Stimulated activated CD8-positive, alpha-beta memory T cell treated with anti-CD3 and anti-CD28 coated beads, Interleukin-15, amount 100 ng/mL, for 24 hours (primary cell): ENCODE data around the gene RNU6-1.

Experiments used
- DNase-seq: peaks from one replicate; pipeline ENCODE4 v3.0.0-alpha.2; 2020; ENCODE audit warnings: low read depth

Gene RNU6-1

GRCh38 chr15:67839929-67840748, at the start of gene RNU6-1:
RNU6-1 (minus strand) TSS chr15:67840045.
- peak; percentile 91 for DNase-seq

GRCh38 chr15:67887776-67888175, 47.9 kb upstream of the RNU6-1 start:
- no peak for DNase-seq

DNA sequence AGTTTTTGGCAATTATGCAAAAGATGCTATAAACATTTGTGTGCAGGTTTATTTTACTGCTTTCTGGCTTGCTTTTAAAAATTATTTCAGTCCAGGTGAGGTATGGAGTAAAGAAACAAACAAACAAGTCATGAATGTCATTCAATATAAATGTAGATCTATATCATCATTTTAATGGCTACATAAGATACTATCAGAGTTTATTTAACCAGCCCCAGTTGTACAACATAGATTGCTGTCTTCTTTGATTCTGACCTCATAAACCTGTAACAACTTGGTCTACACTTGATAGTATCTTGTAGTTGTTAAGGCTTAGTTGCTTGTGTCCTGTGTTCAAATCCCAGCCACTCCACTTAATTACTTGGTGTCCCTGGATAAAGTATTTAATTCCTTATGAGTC, 46.0 kb upstream of the RNU6-1 start:
- DNase-seq = no peak

GRCh38 chr15:67885175-67885523, 45.3 kb upstream of the RNU6-1 start:
- no peak for DNase-seq

- no peak for DNase-seq
These were observed 44.8 kb upstream of the RNU6-1 start for GRCh38 chr15:67884514-67885174.

DNA sequence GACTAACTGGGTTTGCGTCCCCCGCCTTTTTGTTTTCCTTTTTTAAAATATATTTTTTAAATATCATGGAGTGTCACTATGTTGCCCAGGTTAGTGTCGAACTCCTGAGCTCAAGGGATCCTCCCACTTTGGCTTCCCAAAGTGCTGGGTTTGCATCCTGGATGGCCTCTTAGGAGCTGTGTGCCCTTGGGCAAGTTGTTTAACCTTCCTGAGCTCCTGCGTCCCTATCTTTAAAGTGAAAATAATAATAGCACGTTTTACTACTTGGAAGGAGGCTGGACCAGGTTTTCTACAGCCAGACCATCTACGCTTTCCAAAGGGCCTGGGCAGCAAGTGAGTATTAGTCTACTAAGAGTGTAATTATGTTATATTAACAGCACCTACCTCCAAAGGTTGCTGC, 44.2 kb upstream of the RNU6-1 start:
- no peak for DNase-seq

GRCh38 chr15:67883234-67883773, 43.5 kb upstream of the RNU6-1 start:
- DNase-seq = no peak

GRCh38 chr15:67882487-67883233, 42.8 kb upstream of the RNU6-1 start:
- no peak for DNase-seq

GRCh38 chr15:67880651-67881182, 40.9 kb upstream of the RNU6-1 start:
- DNase-seq = no peak

DNA sequence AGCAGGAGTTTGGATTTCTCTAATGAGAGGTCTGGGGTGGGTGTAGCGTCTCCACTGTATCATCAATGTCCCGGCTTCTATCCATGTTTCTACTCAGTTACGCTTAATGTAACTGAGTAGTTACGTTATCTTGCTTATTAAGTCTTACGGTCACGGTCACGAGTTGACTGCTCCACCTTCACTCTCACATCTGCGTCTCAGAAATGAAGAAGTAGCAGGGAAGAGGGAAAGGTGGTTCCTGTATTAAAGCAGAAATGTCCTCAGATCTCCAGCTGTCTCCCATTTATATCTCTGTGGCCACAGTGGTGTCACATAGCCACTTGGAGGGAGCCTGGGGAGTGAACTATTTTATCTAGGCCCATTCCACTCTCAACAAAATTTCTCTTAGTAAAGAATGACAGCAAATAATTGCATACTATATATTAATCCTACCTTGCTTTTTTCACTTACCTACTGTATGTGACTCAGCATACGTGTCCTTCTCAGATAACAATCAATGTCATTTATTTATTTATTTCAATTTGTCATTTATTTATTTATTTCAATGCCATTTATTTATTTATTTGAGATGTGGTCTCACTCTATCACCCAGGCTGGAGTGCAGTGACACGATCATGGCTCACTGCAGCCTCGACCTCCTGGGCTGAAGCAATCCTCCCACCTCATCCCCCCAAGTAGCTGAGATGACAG, 39.7 kb upstream of the RNU6-1 start:
- no peak for DNase-seq

DNA sequence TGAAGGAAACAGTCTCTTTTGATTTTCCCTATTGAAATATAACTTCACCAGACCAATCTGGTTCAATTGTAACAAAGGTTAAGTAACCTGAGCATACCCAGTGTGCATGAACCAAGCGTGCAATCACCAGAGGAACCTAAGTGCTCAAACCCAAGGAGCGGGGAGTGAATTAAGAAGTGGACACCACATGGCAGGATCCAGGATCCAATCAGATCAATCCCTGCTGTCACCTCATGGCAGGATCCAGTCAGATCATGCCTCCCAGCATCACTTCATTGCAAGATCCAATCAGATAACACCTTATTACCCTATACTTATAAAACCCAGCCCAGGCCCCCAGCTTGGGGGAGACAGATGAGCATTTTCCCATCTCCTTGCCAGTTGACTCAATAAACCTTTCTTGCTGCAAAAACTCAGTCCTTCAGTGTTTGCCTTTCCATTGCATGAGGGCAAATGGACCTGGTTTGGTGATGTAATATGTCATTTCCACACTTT, 38.9 kb upstream of the RNU6-1 start:
- DNase-seq = no peak

DNA sequence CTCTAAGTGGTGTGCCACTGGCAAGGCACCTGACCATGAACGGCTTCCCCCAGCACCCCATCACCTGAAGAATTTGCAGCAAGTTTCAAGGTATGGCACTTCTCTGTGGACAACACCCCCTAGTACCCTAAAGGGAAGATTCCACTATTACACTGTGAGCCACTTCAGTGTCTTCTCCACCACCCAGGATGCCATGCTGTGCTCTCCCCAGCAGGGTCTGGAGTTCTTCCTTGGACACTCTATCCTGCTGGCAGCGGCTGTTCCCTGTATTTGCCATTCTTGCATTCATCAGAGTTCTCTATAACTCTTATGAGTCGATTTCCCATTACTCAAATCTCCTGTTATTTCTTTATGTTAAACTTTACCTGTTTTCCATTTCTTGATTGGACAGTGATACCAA, 33.9 kb upstream of the RNU6-1 start:
- no peak for DNase-seq

DNA sequence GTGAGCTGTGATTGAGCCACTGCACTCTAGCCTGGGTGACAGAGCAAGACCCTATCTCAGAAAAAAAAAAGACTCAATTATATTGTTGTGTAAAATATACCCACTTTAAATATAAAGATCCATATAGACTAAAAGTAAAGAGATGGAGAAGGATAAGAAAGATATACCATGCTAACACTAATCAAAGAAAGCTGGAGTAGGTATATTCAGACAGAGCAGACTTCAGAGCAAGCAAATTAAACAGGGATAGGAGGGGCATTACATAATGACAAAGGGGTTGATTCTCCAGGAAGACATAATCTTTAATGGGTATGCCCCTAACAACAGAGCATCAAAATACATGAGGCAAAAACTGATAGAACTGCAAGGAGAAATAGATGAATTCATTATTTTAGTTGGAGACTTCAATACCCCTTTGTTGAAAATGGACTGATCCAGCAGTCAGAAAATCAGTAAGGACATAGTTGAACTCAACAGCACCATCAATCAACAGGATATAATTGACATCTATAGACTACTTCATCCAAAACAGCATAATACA, 31.1 kb upstream of the RNU6-1 start:
- no peak for DNase-seq

GRCh38 chr15:67869701-67870100, 29.9 kb upstream of the RNU6-1 start:
- no peak for DNase-seq

DNA sequence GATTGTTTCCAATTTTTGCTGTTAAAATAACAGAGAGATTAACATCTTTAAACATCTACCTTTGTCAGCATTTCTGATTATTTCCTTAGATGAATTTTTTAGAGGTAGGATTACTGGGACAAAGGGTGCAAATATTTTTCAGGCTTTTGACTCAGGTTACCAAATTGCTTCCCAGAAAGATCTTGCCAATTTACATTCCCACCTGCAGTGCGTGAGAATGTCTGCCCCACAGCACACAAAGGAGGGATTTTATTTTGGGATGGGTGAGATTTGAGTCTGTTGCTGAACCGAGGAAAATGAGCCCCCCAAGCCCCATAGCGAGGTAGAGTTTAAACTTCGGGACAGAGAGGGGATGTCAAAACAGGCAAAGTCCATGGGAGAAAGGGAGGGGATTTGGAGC, 25.9 kb upstream of the RNU6-1 start:
- no peak for DNase-seq

- no peak for DNase-seq
These were observed 25.5 kb upstream of the RNU6-1 start for GRCh38 chr15:67865331-67865730.

DNA sequence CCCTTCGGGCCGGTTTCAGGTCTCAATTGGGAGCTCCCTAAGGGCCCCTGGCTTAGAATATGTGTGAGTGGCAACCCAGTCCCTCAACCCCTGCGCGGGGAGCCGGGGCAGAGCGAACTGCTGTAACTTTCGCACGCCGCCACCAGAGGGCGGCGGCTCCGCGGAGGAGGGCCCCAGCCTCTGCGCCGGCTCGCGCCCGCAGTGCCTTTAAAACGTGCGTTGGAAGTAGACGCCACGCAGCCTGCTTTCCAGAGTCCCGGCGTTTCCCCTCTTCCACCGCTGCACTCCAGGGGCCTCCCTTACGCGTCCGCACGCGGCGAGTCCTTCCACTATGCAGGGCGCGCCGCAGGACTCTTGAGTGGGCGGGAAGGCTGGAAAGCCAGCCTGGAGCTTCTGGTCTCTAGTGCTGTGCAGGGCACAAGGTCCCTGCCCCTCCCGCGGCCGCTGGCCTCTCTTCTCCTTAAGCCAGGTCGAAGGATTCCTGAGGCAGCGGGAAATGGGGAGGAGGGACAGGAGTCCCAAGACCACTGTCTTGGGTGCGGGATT, 23.7 kb upstream of the RNU6-1 start:
- peak; percentile 48 for DNase-seq

DNA sequence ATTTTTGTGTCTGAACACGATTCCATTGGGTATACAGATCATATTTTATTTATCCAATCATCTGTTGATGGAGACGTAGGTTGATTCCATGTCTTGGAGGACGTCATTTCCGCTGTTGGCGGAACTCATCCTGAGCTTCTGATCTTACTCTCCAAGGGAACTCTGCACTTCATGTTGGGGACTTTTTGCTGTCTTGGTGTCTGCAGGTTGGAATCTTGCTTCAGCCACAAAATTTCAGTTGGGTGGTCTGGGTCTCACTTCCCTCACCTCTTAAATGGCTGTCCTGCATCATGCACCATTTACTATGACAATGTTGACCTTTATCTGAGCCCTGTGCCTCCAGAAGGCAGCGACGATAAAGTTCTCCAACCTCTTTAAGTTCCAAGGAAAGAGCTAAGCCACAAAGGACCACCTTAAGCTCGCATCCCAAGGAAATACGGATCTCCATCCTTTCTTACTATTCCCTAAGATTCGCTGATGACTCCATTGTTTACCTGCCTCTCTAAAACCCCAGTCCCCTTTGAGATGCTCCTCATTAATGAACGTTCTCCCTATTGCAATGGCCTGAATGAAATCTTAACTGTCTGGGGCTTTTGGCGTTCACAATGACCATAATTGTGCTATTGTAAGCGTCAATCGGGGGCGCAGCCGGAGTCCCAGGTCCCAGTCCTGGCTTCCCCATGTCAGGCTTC, 23.1 kb upstream of the RNU6-1 start:
- no peak for DNase-seq

- no peak for DNase-seq
These were observed 22.1 kb upstream of the RNU6-1 start for GRCh38 chr15:67861983-67862382.

GRCh38 chr15:67859331-67859946, 19.6 kb upstream of the RNU6-1 start:
- DNase-seq = no peak
